Kasumi-1 (cell line): Measurements from ENCODE around the gene MSX1.
A peak's percentile ranks its signal among the peaks of the same experiment; 100 is the strongest.

Experiments
- DNase-seq, 2 experiments: peaks; one replicate each; lab custom pipeline; 2025; lab: John Stamatoyannopoulos, UW

The MSX1 gene

GRCh38 chr4:4841156-4841555 is 18.3 kb upstream of the MSX1 start:
- DNase-seq = no peak

- DNase-seq = no peak
Measured at GRCh38 chr4:4842476-4843441, 16.7 kb upstream of the MSX1 start.

GRCh38 chr4:4843635-4844291 is 15.7 kb upstream of the MSX1 start:
- DNase-seq = no peak

- DNase-seq = no peak
Measured at GRCh38 chr4:4845027-4845426, 14.4 kb upstream of the MSX1 start.

GRCh38 chr4:4847011-4847410 is 12.5 kb upstream of the MSX1 start:
- no peak for DNase-seq

- DNase-seq = no peak
Measured at GRCh38 chr4:4848540-4848939, 10.9 kb upstream of the MSX1 start.

GRCh38 chr4:4849106-4849505 is 10.4 kb upstream of the MSX1 start:
- DNase-seq = no peak

- no peak for DNase-seq
Measured at GRCh38 chr4:4849524-4850193, 9.8 kb upstream of the MSX1 start.

GRCh38 chr4:4851081-4851480 is 8.4 kb upstream of the MSX1 start:
- DNase-seq = no peak

GRCh38 chr4:4851906-4852305 is 7.6 kb upstream of the MSX1 start:
- no peak for DNase-seq

GRCh38 chr4:4852591-4853362 is 6.7 kb upstream of the MSX1 start:
- peak; percentile 38 to 61 for DNase-seq

GRCh38 chr4:4853371-4853823 is 6.1 kb upstream of the MSX1 start:
- DNase-seq = no peak

- DNase-seq = no peak
Measured at GRCh38 chr4:4853921-4854648, 5.4 kb upstream of the MSX1 start.

GRCh38 chr4:4854649-4855295 is 4.7 kb upstream of the MSX1 start:
- DNase-seq = no peak

- no peak for DNase-seq
Measured at GRCh38 chr4:4855301-4856070, 4.0 kb upstream of the MSX1 start.

- DNase-seq = peak; percentile 29 to 63
Measured at GRCh38 chr4:4856071-4857000, 3.1 kb upstream of the MSX1 start.

GRCh38 chr4:4857001-4857808 is 2.3 kb upstream of the MSX1 start:
- DNase-seq = no peak
